Pancreas (tissue), 10 donors: ENCODE data around the gene TSHR. TPM values are rescaled to one million over a fixed set of nuclear protein-coding genes. Genes with fewer than 3 reads are reported as not detected.
A peak's percentile ranks its signal among the peaks of the same experiment; 100 is the strongest.
"Not testable (repeated sequence)": the region's sequence is repeated elsewhere in the genome, so short reads cannot be mapped to it uniquely, and the experiment has no call there.

Experiments
- ATAC-seq, 4 donors: fragments of 200-7000 bp; cut with Tn5 transposase; one replicate each; pipeline versions ENCODE4 v1.8.0 to v1.9.1; 2020; ENCODE audit warnings: mild to moderate bottlenecking in 4 of 4, moderate library complexity in 4 of 4
- DNase-seq, 6 donors: peaks; one replicate each; pipeline ENCODE4 v3.0.0-alpha.2; 2020
- FAIRE-seq: peaks from 2 replicates; lab custom pipeline; 2012; peaks lifted over from hg19 to GRCh38; lab: Jason Lieb, UNC
- H3K27ac ChIP-seq, 4 donors: fragments of 200-600 bp; sonication (generic); 1 replicate in 3 of 4; 2 replicates in 1 of 4; pipeline versions ENCODE4 v1.5.0 to v1.8.0; 2020
- H3K27me3 ChIP-seq, 4 donors: fragments of 200-600 bp; one replicate each; pipeline ENCODE4 v1.8.0; 2021
- H3K36me3 ChIP-seq, 3 donors: fragments of 200-600 bp; sonication (generic) in 1 of 3; one replicate each; pipeline versions ENCODE4 v1.5.0 to v1.8.0; 2020 to 2021
- H3K4me1 ChIP-seq, 3 donors: fragments of 200-600 bp; one replicate each; pipeline ENCODE4 v1.8.0; 2021
- H3K4me3 ChIP-seq, 4 donors: fragments of 200-600 bp; sonication (generic) in 2 of 4; one replicate each; pipeline versions ENCODE4 v1.5.0 to v1.8.0; 2020 to 2021
- H3K9me3 ChIP-seq, 4 donors: fragments of 200-600 bp; one replicate each; pipeline ENCODE4 v1.8.0; 2021
- WGBS, 2 donors: extraction: QIAGEN DNeasy Blood & Tissue Kit; methylation state at CpG; one replicate each; pipeline ENCODE4 v1.1.7; 2013; 5-methylcytosine and 5-hydroxymethylcytosine counted together
- intact Hi-C, 3 donors: fragments of 100-400 bp; cut with DNase I; formaldehyde crosslinking; loops; one replicate each; pipeline versions ENCODE4 v1.11.1 to v1.14.2; 2022
- polyA plus RNA-seq, 2 donors: library from polyadenylated mRNA; stranded (reverse); fragments of 200-250 nt; gene quantifications; one replicate each; pipeline ENCODE4 v1.2.3, GENCODE V29; 2013
- total RNA-seq, 6 donors: library from RNA; stranded (reverse); fragmentation: NEBNext Ultra II Directional in 4 of 6; extraction: Animal tissue kit (Norgen Biotek cat#: 25700) in 4 of 6; gene quantifications; one replicate each; pipeline versions ENCODE4 v1.2.1 to v1.2.4, GENCODE V29; 2021 to 2023
- TF ChIP-seq, protein P1 (sequence below), 4 donors: fragments of 200-600 bp; sonication (generic) in 3 of 4; IDR thresholded peaks; one replicate each; pipeline versions ENCODE4 v1.5.0 to v1.8.0; 2021; ENCODE audit warnings: antibody characterized with exemption in 4 of 4
- donor health status: healthy with polysubstance abuse.
- donor health status: DM: no; HTN: no; CAD: no; lungs with moderate emphysema.
- donor health status: DM: no; HTN: no; CAD: no.
- donor health status: control.
- donor health status: control.
- donor health status: Bipolar disorder and iron deficiency.
- donor health status: DM: yes; HTN: yes; CAD: no.
- donor health status: DM: no; HTN: no; CAD: no.
- donor health status: DM: no; HTN: no; CAD: no.
- donor health status: DM: yes; HTN: yes; CAD: no.

TSHR gene
- total and polyA plus RNA-seq, 8 donors = 0.22 to 0.41 (median 0.29) TPM; not detected in 4

DNA sequence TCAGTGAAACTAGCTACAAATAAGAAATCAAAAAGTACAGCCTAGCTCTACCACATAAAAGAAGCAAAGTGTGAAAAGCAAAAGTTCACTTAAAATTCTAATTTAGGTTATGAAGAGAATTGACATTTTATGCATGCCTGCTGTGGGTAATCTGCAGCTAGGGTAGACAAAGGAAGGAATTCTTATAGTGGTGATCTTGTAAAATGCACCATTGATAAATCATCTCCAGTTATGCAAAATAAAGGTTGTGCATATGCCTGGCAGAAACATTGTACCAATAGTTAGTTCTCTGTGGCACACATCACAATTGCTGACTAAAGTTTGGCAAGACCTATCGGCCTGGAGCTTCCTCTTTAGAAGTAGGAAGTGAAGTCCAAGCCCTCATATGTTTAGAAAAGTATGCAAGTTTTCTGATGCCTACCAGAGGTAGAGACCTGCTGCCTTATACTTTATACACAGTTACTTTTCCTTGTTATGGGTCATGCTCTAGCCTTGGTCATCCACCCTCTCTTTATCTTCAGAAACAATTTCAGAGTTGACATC, 78.3 kb downstream of the TSHR start:
- FAIRE-seq = no peak
- WGBS, 2 donors = 56 to 67% methylated on average over 1 of the region's 1 CpG
- H3K27ac ChIP-seq = no peak overlapping the region

GRCh38 chr14:81042438-81042837, 87.0 kb downstream of the TSHR start:
- no peak overlapping the region for H3K27ac ChIP-seq
- FAIRE-seq (no peak), ATAC-seq (no peak), DNase-seq (no peak)
- WGBS, 2 donors = 70 to 83% methylated on average over 1 of the region's 1 CpG
- no peaks in the 10 kb centered on the region for H3K36me3 ChIP-seq
- TF ChIP-seq, protein P1, sequence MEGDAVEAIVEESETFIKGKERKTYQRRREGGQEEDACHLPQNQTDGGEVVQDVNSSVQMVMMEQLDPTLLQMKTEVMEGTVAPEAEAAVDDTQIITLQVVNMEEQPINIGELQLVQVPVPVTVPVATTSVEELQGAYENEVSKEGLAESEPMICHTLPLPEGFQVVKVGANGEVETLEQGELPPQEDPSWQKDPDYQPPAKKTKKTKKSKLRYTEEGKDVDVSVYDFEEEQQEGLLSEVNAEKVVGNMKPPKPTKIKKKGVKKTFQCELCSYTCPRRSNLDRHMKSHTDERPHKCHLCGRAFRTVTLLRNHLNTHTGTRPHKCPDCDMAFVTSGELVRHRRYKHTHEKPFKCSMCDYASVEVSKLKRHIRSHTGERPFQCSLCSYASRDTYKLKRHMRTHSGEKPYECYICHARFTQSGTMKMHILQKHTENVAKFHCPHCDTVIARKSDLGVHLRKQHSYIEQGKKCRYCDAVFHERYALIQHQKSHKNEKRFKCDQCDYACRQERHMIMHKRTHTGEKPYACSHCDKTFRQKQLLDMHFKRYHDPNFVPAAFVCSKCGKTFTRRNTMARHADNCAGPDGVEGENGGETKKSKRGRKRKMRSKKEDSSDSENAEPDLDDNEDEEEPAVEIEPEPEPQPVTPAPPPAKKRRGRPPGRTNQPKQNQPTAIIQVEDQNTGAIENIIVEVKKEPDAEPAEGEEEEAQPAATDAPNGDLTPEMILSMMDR (IDR thresholded peaks at IDR 0.05) = no peak
- H3K4me3 ChIP-seq = no peak overlapping the region
- no peaks in the 10 kb centered on the region for H3K4me1 ChIP-seq
- intact Hi-C loops = no loop called here
- H3K27me3 ChIP-seq = no peaks in the 10 kb centered on the region
- no peaks in the 10 kb centered on the region for H3K9me3 ChIP-seq

More for the DNA sequence above, 78.3 kb downstream of the TSHR start:
- H3K4me1 ChIP-seq = no peaks in the 10 kb centered on the region
- intact Hi-C loops = no loop called here
- peak in 1 of 6 donors; percentile 15 for DNase-seq
- no peaks in the 10 kb centered on the region for H3K36me3 ChIP-seq
- no peaks in the 10 kb centered on the region for H3K27me3 ChIP-seq
- TF ChIP-seq, protein P1 (IDR thresholded peaks at IDR 0.05) = no peak
- H3K4me3 ChIP-seq = no peak overlapping the region
- ATAC-seq = peak in 2 of 4 donors; percentile 29 to 46
- peaks cover 0 to 4% (median 0%) of the 10 kb centered on the region in 4 donors for H3K9me3 ChIP-seq

DNA sequence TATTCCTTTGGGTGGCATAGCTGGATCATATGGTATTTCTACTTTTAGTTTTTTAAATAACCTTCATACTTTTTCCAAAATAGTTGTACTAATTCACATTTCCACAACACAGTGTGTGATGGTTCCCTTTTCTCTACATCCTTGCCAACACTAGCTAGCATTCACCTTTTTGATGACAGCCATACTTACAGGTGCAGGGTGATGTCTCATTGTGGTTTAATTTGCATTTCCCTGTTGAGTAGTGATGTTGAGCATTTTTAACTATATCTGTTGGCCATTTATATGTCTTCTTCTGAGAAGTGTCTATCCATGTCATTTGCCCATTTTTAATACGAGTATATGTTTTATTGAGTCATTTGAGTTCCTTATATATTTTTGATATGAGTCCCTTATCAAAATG, 96.1 kb downstream of the TSHR start:
- TF ChIP-seq, protein P1 (IDR thresholded peaks at IDR 0.05) = no peak
- Histone ChIP-seq H3K27ac (no peak overlapping the region), H3K27me3 (no peaks in the 10 kb centered on the region), H3K4me3 (no peak overlapping the region), H3K36me3 (no peaks in the 10 kb centered on the region), H3K9me3 (no peaks in the 10 kb centered on the region), H3K4me1 (no peaks in the 10 kb centered on the region)
- FAIRE-seq = no peak
- no peak for ATAC-seq
- intact Hi-C loops = no loop called here
- WGBS, 2 donors = 56 to 81% methylated on average over 1 of the region's 1 CpG
- no peak for DNase-seq

GRCh38 chr14:81054057-81054456, 98.6 kb downstream of the TSHR start:
- FAIRE-seq, ATAC-seq, H3K4me3 ChIP-seq, H3K9me3 ChIP-seq, H3K36me3 ChIP-seq, H3K4me1 ChIP-seq, H3K27me3 ChIP-seq, H3K27ac ChIP-seq, intact Hi-C loops, DNase-seq: not testable (repeated sequence)
- WGBS, 2 donors = 85 to 94% methylated on average over 2 of the region's 2 CpGs

DNA sequence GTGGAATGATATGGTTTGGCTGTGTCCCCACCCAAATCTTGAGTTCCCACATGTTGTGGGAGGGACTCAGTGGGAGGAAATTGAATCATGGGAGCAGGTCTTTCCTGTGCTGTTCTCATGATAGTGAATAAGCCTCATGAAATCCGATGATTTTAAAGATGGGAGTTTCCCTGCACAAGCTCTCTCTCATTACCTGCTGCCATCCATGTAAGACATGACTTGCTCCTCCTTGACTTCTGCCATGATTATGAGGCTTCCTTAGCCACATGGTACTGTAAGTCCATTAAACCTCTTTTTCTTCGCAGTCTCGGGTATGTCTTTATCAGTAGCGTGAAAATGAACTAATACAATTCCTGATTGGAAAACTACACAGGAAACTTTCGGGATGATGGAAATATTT, 100.5 kb downstream of the TSHR start:
- Histone ChIP-seq H3K4me1 (no peaks in the 10 kb centered on the region), H3K4me3 (no peak overlapping the region), H3K36me3 (no peaks in the 10 kb centered on the region), H3K9me3 (no peaks in the 10 kb centered on the region), H3K27ac (no peak overlapping the region), H3K27me3 (no peaks in the 10 kb centered on the region)
- FAIRE-seq (no peak), ATAC-seq (no peak), DNase-seq (no peak)
- intact Hi-C loops = no loop called here
- WGBS, 2 donors = 92 to 96% methylated on average over 5 of the region's 5 CpGs
- TF ChIP-seq, protein P1 (IDR thresholded peaks at IDR 0.05) = no peak
